ENCODE results near the gene TCHP. TPM values are rescaled to one million over a fixed set of nuclear protein-coding genes. Genes with fewer than 3 reads are reported as not detected.

The TCHP gene
- total and polyA plus RNA-seq, 2 experiments from 2014 or later, result 3.1 to 6.2 TPM

DNA sequence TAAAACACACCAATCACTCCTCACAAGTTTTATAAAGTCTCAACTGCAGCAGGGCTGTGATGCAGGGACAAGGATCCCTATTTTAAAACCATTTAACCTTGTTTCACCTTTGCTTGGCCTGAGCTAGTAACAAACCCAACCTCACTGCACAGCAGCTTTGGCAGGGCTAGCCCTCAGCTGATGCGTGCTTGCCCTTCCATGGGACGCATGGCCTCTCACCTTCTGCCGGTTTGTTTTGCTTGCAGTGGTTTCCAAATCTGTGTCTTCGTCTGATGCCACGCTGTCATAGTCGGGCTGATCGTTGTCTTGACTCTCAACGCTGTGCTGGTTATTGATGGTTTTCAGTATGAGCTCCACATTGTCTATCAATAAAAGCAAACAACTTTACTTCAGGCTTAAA, 52.8 kb downstream of the TCHP start (continued):
- TF ChIP-seq, protein P1, sequence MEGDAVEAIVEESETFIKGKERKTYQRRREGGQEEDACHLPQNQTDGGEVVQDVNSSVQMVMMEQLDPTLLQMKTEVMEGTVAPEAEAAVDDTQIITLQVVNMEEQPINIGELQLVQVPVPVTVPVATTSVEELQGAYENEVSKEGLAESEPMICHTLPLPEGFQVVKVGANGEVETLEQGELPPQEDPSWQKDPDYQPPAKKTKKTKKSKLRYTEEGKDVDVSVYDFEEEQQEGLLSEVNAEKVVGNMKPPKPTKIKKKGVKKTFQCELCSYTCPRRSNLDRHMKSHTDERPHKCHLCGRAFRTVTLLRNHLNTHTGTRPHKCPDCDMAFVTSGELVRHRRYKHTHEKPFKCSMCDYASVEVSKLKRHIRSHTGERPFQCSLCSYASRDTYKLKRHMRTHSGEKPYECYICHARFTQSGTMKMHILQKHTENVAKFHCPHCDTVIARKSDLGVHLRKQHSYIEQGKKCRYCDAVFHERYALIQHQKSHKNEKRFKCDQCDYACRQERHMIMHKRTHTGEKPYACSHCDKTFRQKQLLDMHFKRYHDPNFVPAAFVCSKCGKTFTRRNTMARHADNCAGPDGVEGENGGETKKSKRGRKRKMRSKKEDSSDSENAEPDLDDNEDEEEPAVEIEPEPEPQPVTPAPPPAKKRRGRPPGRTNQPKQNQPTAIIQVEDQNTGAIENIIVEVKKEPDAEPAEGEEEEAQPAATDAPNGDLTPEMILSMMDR (conservative IDR thresholded peaks at IDR 0.05; ENCODE audit: low read depth in 2 of 2), result no peak

DNA sequence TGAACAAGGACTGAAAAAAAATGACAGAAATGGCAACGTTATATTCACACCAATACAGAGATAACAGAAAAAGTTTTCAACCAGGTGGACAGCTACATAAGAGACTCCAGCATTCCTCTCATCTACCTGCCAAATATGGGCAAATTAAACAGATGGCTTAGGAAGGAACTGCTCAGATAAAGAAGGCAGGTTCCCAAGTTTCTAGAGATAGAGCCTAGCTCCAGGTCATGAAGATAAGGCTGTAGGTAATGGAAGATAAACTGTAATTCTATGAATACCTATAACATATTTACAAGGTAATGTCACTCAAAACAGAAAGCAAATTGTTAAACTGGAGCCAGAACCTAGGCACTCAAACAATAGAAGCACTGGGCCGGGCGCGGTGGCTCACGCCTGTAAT, 53.6 kb downstream of the TCHP start:
- H3K36me3 ChIP-seq (ENCODE audit: insufficient read depth), result peaks cover 9% of the 10 kb centered on the region; the same call in 1 of the 2 replicates
- no peak for ATAC-seq
- no peaks in the 10 kb centered on the region; the same call in 1 of the 2 replicates for H4K20me1 ChIP-seq (replicated peaks; ENCODE audit: insufficient read depth)
- TF ChIP-seq, protein P2, sequence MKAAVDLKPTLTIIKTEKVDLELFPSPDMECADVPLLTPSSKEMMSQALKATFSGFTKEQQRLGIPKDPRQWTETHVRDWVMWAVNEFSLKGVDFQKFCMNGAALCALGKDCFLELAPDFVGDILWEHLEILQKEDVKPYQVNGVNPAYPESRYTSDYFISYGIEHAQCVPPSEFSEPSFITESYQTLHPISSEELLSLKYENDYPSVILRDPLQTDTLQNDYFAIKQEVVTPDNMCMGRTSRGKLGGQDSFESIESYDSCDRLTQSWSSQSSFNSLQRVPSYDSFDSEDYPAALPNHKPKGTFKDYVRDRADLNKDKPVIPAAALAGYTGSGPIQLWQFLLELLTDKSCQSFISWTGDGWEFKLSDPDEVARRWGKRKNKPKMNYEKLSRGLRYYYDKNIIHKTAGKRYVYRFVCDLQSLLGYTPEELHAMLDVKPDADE (IDR thresholded peaks at IDR 0.05), result no peak
- TF ChIP-seq JUNB (IDR thresholded peaks at IDR 0.05; ENCODE audit: unreplicated experiment), result no peak
- TF ChIP-seq EZH2phosphoT487 (IDR thresholded peaks at IDR 0.05; ENCODE audit: unreplicated experiment), result no peak
- TF ChIP-seq ZNF114 (CRISPR knock-in tag; IDR thresholded peaks at IDR 0.05), result no peak
- TF ChIP-seq POLR2AphosphoS5 (IDR thresholded peaks at IDR 0.05; ENCODE audit: low read depth), result no peak
- TF ChIP-seq EZH2 (IDR thresholded peaks at IDR 0.05; ENCODE audit: low read depth, unreplicated experiment), result no peak
- no peak for TF ChIP-seq STAT1 (IDR thresholded peaks at IDR 0.05; ENCODE audit: unreplicated experiment)
- TF ChIP-seq, protein P3, sequence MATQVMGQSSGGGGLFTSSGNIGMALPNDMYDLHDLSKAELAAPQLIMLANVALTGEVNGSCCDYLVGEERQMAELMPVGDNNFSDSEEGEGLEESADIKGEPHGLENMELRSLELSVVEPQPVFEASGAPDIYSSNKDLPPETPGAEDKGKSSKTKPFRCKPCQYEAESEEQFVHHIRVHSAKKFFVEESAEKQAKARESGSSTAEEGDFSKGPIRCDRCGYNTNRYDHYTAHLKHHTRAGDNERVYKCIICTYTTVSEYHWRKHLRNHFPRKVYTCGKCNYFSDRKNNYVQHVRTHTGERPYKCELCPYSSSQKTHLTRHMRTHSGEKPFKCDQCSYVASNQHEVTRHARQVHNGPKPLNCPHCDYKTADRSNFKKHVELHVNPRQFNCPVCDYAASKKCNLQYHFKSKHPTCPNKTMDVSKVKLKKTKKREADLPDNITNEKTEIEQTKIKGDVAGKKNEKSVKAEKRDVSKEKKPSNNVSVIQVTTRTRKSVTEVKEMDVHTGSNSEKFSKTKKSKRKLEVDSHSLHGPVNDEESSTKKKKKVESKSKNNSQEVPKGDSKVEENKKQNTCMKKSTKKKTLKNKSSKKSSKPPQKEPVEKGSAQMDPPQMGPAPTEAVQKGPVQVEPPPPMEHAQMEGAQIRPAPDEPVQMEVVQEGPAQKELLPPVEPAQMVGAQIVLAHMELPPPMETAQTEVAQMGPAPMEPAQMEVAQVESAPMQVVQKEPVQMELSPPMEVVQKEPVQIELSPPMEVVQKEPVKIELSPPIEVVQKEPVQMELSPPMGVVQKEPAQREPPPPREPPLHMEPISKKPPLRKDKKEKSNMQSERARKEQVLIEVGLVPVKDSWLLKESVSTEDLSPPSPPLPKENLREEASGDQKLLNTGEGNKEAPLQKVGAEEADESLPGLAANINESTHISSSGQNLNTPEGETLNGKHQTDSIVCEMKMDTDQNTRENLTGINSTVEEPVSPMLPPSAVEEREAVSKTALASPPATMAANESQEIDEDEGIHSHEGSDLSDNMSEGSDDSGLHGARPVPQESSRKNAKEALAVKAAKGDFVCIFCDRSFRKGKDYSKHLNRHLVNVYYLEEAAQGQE (IDR thresholded peaks at IDR 0.05; ENCODE audit: unreplicated experiment), result no peak
- TF ChIP-seq, protein P4, sequence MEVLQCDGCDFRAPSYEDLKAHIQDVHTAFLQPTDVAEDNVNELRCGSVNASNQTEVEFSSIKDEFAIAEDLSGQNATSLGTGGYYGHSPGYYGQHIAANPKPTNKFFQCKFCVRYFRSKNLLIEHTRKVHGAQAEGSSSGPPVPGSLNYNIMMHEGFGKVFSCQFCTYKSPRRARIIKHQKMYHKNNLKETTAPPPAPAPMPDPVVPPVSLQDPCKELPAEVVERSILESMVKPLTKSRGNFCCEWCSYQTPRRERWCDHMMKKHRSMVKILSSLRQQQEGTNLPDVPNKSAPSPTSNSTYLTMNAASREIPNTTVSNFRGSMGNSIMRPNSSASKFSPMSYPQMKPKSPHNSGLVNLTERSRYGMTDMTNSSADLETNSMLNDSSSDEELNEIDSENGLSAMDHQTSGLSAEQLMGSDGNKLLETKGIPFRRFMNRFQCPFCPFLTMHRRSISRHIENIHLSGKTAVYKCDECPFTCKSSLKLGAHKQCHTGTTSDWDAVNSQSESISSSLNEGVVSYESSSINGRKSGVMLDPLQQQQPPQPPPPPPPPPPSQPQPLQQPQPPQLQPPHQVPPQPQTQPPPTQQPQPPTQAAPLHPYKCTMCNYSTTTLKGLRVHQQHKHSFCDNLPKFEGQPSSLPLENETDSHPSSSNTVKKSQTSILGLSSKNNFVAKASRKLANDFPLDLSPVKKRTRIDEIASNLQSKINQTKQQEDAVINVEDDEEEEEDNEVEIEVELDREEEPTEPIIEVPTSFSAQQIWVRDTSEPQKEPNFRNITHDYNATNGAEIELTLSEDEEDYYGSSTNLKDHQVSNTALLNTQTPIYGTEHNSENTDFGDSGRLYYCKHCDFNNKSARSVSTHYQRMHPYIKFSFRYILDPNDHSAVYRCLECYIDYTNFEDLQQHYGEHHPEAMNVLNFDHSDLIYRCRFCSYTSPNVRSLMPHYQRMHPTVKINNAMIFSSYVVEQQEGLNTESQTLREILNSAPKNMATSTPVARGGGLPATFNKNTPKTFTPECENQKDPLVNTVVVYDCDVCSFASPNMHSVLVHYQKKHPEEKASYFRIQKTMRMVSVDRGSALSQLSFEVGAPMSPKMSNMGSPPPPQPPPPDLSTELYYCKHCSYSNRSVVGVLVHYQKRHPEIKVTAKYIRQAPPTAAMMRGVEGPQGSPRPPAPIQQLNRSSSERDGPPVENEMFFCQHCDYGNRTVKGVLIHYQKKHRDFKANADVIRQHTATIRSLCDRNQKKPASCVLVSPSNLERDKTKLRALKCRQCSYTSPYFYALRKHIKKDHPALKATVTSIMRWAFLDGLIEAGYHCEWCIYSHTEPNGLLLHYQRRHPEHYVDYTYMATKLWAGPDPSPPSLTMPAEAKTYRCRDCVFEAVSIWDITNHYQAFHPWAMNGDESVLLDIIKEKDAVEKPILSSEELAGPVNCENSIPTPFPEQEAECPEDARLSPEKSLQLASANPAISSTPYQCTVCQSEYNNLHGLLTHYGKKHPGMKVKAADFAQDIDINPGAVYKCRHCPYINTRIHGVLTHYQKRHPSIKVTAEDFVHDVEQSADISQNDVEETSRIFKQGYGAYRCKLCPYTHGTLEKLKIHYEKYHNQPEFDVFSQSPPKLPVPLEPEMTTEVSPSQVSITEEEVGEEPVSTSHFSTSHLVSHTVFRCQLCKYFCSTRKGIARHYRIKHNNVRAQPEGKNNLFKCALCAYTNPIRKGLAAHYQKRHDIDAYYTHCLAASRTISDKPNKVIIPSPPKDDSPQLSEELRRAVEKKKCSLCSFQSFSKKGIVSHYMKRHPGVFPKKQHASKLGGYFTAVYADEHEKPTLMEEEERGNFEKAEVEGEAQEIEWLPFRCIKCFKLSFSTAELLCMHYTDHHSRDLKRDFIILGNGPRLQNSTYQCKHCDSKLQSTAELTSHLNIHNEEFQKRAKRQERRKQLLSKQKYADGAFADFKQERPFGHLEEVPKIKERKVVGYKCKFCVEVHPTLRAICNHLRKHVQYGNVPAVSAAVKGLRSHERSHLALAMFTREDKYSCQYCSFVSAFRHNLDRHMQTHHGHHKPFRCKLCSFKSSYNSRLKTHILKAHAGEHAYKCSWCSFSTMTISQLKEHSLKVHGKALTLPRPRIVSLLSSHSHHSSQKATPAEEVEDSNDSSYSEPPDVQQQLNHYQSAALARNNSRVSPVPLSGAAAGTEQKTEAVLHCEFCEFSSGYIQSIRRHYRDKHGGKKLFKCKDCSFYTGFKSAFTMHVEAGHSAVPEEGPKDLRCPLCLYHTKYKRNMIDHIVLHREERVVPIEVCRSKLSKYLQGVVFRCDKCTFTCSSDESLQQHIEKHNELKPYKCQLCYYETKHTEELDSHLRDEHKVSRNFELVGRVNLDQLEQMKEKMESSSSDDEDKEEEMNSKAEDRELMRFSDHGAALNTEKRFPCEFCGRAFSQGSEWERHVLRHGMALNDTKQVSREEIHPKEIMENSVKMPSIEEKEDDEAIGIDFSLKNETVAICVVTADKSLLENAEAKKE (CRISPR knock-in tag; IDR thresholded peaks at IDR 0.05), result no peak
- no peak for TF ChIP-seq CREB1 (CRISPR knock-in tag; IDR thresholded peaks at IDR 0.05; ENCODE audit: low read depth)

More for the DNA sequence above, 53.6 kb downstream of the TCHP start:
- Mint-ChIP-seq H3K4me1 (peaks cover 10% of the 10 kb centered on the region), H3K27me3 (ENCODE audit: insufficient read depth, low read depth, poor library complexity) (peaks cover 2% of the 10 kb centered on the region), H3K9me3 (no peaks in the 10 kb centered on the region), H3K4me3 (no peak overlapping the region), H3K27ac (no peak overlapping the region), H3K36me3 (ENCODE audit: low read depth) (peaks cover 25% of the 10 kb centered on the region)
- H3K4me1 ChIP-seq (ENCODE audit: insufficient read depth), result no peaks in the 10 kb centered on the region
- H3K4me3 ChIP-seq, result no peak overlapping the region
- no peak for DNase-seq (ENCODE audit: low spot score)
- no peaks in the 10 kb centered on the region for H3K79me2 ChIP-seq (replicated peaks; ENCODE audit: insufficient read depth)
- no peak overlapping the region for H3K4me2 ChIP-seq
- no peaks in the 10 kb centered on the region for H3K9me2 ChIP-seq (ENCODE audit: insufficient read depth)
- H3K27ac ChIP-seq (ENCODE audit: low read depth), result no peak overlapping the region
- H2AFZ ChIP-seq, result no peak overlapping the region
- H3F3A ChIP-seq (replicated peaks; ENCODE audit: low read depth), result 0 out of 2 replicates have a peak, but pooled peaks cover 3% of the 10 kb centered on the region
- no peaks in the 10 kb centered on the region for H3K27me3 ChIP-seq (ENCODE audit: insufficient read depth)
